HCEC 1CT (cell line): Measurements from ENCODE around the gene ANKRD16.
A peak's percentile ranks its signal among the peaks of the same experiment; 100 is the strongest.
"Not testable (repeated sequence)": the region's sequence is repeated elsewhere in the genome, so short reads cannot be mapped to it uniquely, and the experiment has no call there.

Experiments
- DNase-seq: peaks from one replicate; pipeline ENCODE4 v3.0.0-alpha.2; 2017

ANKRD16 gene

GRCh38 chr10:5889624-5890451 is at the start of gene ANKRD16, which contains the start of gene FBH1:
TSS of gene ANKRD16 (minus strand) at chr10:5889893. CDS start at chr10:5889354, 539 bp downstream.
TSS of gene FBH1 (plus strand) at chr10:5890243. CDS start at chr10:5890346, 103 bp downstream.
- DNase-seq, result peak; percentile 98

- DNase-seq, result no peak
Observed at GRCh38 chr10:5938291-5938690, 48.6 kb upstream of the ANKRD16 start.

DNA sequence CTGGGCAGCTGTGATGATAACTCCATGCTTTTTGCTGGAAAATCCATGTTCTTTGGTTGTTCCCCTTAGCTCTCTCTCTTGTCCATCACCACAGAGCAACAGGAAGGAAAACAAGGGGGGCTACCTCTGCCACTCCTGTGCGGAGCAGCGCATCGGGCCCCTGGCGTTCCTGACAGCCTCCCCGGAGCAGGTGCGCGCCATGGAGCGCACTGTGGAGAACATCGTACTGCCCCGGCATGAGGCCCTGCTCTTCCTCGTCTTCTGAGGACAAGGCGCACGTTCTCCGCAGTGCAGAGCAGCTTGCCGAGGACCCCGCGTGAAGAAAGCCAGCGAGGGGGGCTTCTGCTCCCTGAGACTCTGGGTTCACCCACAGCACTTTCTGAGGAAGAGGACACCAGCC is 47.3 kb upstream of the ANKRD16 start:
- DNase-seq, result no peak

DNA sequence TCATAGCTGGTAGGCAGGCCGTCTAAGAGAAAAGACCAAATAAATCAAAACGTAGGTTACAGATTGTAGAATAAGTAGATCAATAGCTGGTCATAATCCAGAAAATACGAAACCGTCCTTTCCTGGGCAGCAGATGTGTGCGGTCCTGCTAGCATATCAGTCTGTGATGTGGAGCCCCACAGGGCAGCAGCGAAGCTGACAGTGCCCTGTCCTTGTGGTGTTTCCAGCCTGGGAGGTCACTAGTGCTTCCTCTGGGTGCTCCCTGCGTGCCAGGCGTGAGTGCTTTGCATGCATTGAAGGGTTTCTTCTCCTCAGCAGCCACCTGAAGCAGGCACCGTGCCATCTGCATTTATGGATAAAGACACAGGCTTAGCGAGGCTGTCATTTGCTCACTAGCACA is 45.9 kb upstream of the ANKRD16 start:
- DNase-seq, result no peak

GRCh38 chr10:5933909-5934546 is 44.3 kb upstream of the ANKRD16 start:
- DNase-seq, result no peak

- DNase-seq, result no peak
Observed at GRCh38 chr10:5932345-5932744, 42.7 kb upstream of the ANKRD16 start.

DNA sequence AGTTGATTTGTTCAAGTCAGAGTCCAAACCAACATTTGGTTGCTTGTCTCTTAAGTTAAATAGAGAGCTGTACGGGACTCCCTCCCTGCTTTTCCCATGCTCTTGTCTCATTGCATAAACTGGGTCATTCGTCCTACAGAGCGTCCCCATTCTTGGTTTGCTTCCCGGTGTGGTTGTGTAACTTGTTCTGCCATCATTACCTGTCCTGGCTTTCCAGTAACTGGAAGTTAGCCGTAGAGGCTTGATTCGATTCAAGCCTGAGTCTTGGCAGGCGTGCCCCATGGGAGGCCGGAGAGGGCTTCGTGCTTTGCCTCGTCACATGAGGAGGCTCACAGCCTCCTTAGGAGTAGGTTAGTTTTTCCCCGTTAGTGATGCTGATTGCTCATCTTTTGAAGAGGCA is 40.6 kb upstream of the ANKRD16 start:
- DNase-seq, result no peak

DNA sequence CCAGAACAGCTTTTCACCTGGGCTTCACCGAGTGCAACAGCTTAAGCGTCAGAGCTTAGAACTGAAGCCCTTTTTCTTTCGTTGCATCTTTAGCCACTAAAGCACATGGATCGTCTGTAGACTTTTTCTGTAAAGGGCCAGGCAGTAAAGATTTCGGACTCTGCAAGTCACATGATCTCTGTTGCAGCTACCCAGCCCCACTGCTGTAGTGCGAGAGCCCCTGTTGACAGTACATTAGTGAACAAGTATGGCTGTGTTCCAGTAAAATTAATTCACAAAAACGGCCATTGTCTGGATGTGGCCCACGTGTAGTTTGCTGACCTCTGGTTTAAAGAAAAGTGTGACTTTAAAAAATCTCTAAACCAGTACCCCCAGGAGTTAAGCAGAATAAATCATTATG is 39.7 kb upstream of the ANKRD16 start:
- DNase-seq, result no peak

DNA sequence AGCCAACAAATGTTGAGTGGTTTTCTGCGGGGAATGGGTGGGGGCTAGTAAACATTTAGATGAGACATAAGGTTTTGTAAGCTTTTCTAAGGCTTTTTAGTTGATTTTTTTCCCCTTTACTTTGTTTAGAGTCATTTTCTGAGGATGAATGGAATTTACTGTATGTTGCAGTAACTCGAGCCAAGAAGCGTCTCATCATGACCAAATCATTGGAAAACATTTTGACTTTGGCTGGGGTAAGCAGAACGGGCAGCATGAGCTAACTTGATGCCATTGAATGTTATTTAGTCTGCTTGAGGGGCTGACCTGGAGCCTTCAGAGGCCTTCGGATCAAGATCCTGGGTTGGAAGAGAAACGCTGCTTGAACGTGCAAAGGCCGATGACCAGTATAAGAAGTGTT is 37.6 kb upstream of the ANKRD16 start:
- peak; percentile 76 for DNase-seq

- no peak for DNase-seq
Observed at GRCh38 chr10:5924889-5925288, 35.2 kb upstream of the ANKRD16 start.

- DNase-seq, result no peak
Observed at GRCh38 chr10:5921746-5922145, 32.1 kb upstream of the ANKRD16 start.

DNA sequence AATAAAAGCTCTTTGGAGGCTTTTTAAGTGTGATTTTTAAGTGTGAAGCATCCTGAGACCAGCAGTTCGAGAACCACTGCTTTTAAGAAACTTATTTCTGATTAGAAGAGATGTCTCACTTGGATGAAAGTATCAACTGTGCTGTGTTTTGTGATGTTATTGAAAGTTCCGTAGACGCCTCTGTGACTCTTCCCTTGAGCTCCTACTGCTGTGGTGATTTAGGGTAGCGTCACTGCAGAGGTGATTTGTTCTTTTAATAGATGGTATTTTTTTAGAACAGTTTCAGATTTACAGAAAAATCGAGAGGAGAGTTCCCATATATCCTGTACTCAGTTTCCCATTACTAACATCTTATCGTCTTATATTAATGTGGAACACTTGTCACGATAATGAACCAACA is 29.9 kb upstream of the ANKRD16 start:
- DNase-seq, result no peak

DNA sequence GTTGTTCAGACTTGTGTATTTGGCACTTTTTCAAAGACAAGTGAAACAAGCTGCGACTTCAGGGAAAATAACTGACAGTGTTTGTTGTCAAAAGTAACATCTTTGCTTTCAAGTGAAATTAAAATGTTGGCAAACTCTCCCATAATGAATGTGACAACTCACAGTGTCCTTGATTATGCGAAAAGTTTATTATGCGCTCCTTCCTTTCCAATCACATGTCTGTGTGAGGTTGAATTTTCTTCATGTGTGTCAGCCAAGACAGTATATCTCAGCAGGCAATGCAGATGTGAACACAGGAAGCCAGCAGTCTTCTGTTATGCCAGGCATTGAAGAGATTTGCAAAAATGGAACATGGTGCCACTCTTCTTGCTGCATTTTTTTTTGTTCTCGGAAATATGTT is 29.1 kb upstream of the ANKRD16 start:
- DNase-seq, result no peak

- no peak for DNase-seq
Observed at GRCh38 chr10:5917305-5917704, 27.6 kb upstream of the ANKRD16 start.

DNA sequence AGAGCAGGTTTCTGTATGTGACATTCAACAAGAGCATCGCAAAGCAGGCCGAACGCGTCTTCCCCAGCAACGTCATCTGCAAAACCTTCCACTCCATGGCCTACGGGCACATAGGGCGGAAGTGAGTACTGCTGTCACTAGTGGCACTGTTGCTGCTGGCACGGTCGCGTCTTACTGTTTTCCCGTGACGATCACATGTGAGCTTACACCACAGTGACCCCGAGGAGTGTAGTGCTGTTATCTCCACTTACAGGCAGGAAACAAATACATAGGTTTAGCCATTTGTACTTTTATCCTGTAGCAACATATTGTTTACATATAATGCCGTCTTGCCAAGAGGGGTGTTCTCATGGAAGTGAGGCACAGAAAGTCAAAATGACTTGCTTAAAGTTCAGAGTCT is 25.8 kb upstream of the ANKRD16 start:
- no peak for DNase-seq

DNA sequence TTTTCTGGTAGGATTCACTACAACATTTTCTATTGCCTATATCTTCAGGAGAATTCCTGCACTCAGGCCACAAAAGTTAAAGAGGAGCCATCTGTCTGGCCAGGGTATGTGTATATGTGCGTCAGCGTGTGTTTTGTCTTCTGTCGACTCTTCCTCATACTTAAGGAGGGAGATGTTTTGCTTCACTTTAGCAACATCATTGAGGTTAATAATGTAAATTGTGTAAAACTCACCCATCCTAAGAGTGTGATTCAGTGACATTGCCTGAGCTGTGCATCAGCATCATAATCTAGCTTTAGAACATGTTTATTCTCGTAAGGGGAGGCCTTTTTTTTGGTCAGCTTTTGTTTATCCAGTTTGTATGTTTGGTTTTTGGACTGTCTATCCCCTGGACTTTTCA is 24.0 kb upstream of the ANKRD16 start:
- DNase-seq, result no peak

DNA sequence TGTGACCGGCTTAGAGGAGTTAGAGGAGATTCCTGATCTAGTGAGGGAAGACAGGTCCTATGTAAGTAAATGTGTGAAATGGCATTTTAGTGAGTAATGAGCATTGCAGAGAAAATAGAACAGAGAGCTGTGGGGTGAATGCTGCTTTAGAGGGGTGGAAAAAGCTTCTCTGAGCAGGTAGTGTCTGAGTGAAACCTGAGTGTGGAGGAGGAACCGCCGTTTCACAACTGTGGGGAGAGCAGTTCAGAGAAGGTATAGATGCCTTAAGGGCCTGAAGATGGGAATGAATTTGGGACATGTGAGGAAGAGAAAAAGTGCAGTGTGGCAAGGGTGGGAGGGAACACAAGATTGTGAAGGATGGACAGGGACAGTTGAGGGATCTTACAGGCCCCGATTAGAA is 22.0 kb upstream of the ANKRD16 start:
- DNase-seq, result no peak

DNA sequence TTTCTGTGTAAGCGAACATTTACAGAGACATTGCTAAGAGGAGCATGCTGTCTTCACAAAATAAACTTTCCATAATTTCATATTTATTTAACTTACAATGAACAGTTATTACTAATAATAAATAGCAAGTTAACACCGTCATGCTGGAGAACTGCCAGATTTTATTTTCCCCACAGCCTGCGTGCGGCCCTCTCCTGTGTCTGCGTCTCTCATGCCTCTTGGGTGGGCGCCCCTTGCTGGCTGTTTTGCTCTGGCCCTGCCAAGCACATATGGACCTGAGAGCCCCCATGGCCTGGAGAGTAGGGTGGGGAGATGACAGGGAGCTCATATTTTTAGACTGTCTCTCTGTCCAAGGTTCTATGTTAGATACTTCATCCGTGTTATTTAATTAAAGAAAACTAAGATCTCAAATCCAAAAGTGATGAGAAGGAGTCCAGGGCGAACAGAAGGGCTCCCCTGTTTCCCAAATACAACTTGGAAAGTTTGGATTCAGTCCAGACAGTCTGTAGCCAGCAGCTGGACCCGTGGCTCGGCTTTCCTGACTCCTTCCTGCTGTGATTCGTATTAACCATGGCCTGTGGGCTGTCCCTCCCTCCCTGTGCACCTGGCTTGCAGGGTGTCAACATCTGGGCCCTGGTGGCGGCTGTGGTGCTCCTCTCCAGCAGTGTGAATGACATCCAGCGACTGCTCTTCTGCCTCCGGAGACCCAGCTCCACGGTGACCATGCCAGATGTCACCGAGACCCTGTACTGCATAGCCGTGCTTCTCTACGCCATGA is 20.8 kb upstream of the ANKRD16 start:
- DNase-seq, result peak; percentile 20

DNA sequence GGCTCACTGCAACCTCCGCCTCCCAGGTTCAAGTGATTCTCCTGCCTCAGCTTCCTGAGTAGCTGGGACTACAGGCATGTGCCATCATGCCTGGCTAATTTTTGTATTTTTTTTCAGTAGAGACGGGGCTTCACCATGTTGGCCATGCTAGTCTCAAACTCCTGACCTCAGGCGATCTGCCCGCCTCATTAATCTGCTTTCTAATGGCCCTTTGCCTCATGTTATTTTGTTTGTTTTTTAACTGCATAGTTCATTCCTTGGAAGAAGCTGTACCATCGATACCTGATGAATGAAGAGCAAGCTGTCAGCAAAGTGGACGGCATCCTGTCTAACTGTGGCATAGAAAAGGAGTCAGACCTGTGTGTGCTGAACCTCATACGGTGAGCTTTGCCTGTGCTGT is 19.0 kb upstream of the ANKRD16 start:
- not testable (repeated sequence) for DNase-seq

- DNase-seq, result no peak
Observed at GRCh38 chr10:5906651-5907050, 17.0 kb upstream of the ANKRD16 start.

GRCh38 chr10:5905854-5906507 is 16.3 kb upstream of the ANKRD16 start:
- no peak for DNase-seq

DNA sequence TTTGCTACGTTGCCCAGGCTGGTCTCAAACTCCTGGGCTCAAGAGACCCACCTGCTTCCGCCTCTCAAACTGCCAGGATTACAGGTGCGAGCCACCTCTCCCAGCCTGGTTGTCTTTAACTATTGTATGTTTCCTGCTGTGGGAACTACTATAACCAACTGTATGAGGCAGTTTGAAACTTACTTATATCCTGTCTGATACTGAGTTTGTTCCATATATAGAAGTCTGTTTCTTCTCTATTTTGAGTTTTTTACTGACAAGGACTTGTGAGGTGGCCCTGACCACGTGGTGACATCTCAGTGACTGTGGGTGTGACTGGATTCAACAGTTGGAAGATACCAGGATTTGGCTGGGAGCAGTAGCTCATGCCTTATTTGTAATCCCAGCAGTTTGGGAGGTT is 14.5 kb upstream of the ANKRD16 start:
- no peak for DNase-seq

DNA sequence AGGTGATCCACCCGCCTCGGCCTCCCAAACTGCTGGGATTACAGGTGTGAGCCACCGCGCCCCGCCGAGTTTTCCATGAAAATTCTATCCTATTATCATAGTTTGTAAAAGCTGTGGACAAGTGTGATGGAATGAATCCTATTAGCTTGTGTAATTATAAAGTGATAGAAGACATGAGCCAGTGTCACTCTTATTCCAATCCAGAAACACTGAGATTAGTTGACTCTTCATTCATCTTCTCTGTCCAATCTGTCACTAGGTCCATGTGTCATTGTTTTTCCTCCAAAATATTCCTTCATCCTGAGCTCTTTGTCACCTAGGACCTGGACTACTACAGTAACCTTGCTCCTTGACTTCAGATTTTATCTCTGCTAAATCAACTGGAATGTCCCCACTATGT is 13.9 kb upstream of the ANKRD16 start:
- no peak for DNase-seq
